GM10847 (cell line): Measurements from ENCODE around the gene EDAR.

ENCODE experiments used
- POLR2A ChIP-seq: IDR thresholded peaks from 2 replicates; pipeline ENCODE4 v1.6.1; 2011; ENCODE audit not compliant: insufficient read length; ENCODE audit errors: extremely low read depth

EDAR gene

DNA sequence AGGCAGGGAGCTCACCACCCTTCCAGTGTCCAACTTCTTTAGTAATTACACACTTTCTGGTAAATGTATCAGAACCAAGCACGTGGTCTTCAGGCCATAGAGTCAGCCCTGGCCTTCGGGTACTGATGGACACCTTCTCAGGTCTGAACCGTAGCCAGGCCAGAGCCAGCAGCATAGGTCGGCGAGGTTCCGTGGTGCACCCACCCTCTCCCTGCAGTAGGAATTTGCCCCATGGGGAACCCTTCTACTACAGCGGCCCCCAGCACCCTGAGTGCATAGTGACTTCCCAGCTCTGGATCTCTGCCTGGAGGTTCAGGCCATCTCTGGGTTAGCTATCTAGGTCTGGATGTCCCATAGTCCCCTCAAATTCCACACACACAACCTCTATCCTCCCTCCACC is 61.6 kb downstream of the EDAR start:
- no peak for TF ChIP-seq POLR2A

DNA sequence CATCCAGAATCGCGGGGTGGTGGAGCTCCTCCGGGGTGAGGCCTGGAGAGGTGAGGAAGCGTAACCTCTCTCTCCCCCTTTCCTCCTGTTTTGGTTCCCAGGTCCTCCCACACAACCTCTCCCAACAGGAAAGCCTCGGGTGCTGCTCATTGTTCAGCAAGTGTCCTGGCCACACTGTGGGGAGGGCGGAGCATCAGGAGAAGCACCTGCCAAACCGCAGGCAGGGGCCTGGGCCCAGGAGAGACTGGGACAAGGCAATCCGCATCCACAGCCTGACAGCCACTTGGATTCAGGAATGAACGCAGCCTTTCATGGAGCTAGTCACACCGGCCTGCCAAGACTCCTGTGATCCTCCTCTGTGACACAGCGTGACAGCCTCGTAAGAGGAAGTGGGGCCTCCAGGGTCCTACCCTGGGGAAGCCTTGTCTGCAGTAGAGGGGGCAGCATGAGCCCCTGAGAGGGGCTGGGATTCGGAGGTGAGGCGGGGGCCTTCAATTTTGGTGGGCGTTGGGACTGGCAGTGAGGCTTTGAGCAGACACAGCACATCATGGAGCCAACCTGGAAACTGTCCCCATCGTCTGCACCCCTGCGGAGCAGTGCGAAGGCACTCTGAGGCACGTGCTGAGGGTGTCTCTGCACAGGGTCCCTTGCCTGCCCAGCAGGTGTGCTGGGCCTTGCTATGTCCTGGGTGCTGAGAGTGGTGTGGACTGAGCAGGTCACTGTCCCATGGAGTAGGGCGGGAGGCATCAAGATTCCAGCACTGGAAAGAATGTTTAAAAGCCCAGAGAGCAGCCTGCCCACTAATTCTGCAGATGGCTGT is 62.2 kb downstream of the EDAR start:
- no peak for TF ChIP-seq POLR2A

DNA sequence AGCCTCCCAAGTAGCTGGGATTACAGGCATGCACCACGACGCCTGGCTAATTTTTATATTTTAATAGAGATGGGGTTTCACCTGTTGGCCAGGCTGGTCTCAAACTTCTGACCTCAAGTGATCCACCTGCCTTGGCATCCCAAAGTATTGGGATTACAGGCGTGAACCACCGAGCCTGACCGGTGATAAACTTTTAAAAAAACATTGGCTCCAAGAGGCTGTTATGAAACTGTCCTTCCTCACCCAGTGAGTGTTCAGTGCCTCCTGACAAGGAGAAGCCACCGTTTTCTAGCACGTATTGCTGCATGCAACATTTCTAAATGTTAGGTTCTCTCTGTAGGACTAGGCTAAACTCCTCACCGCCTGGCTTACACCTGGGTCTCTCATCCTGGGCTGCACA is 63.3 kb downstream of the EDAR start:
- no peak for TF ChIP-seq POLR2A

GRCh38 chr2:108925286-108925685 is 63.7 kb downstream of the EDAR start:
- no peak for TF ChIP-seq POLR2A

DNA sequence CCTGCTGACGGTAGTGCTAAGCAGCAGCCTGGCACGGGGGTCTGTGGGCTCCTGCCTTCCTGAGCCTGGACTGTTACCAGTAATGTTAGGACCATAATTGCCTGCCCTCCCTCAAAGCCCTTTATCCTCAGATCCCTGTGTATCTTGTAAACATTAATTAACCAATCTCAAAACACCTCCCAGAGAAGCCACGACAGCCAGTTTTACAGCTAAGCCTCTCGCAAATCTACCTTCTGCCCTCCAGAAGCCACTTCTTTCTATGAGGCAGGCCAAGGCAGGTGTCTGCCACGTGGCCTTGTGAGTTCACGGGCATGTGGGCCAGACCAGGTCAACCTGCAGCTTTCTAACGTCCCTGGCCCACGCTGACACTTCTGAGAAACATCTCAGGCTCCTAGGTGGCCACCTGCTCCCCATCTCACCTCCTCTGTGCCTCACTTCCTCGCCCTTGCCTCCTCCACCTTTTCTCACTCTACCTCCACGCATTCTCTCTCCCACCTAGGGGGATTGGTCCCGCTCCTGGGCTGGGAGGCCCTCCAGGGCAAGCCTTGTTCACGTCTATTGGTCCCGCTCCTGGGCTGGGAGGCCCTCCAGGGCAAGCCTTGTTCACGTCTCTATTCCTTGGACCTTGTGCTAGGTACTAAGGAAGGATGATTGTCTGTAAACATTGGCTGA is 64.3 kb downstream of the EDAR start:
- no peak for TF ChIP-seq POLR2A

DNA sequence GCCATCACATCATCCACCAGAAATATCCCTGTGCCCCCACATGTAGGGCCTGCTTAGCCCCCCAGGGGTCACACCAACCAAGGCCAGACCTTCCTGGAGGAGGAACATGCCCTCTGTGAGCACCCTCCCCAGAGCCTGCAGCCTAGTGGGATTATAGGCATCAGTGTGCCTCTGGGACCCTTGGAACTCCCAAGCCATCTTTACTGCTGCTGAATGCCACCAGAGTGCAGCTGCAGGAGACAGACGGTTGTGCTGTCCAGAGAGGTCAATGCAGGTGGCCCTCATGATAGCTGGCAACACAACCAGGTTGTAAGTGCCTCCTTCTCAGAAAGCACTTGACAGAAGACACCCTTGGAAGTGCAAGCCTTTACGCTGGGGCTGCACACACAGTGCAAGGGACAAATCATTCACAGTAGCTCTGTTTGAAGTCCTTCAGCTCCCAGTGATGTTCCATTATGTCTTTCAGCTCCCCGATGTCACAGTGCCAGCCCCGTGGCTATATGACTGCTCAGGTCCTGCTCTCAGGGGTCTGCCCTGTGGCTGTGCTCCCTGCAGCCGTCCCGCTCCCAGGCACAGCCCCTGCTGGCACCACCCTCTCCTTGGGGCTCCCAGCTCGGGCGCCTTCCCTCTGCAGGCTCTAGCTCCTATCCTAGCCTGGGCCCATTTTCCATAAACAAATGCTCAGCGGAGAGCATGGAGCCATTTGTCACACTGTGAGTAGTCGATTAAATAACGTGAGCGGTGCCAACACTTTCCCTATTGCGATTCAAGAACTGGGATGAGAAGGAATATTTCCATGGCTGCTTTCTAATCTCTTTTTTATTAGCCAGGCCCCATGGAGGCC is 65.1 kb downstream of the EDAR start:
- no peak for TF ChIP-seq POLR2A

DNA sequence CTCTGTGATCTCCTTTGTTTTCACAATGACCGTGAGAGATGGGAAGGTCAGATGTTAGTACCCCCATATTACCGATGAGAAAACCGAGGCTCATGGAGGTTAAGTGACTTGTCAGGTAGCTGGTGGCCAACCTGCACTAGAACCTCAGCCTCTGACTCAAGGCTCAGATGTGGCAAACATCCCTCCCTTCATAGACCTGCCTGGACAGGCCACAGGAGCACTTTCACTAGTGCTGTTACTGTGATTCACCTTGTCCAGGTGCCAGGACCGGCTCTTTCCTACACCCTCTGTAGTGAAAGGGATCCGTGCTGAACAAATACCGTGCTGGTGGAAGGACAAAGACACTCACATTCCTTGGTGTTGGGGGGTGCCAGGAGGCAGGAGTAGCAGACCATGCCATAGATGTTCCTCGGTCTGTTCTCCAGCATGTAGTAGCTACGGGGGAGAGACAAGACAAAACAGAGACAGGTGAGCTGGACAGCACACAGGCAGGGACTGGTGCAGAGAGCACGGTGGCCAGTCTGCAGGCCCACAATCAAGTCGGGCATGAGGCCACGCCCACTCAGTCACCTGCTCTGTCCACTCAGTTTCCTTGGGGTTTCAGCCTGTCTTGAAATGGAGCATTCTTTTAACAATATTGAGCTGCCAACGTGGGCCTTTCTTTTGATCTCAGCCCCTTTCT is 65.9 kb downstream of the EDAR start:
- TF ChIP-seq POLR2A, result no peak

GRCh38 chr2:108922141-108922915 is 66.7 kb downstream of the EDAR start:
- no peak for TF ChIP-seq POLR2A

DNA sequence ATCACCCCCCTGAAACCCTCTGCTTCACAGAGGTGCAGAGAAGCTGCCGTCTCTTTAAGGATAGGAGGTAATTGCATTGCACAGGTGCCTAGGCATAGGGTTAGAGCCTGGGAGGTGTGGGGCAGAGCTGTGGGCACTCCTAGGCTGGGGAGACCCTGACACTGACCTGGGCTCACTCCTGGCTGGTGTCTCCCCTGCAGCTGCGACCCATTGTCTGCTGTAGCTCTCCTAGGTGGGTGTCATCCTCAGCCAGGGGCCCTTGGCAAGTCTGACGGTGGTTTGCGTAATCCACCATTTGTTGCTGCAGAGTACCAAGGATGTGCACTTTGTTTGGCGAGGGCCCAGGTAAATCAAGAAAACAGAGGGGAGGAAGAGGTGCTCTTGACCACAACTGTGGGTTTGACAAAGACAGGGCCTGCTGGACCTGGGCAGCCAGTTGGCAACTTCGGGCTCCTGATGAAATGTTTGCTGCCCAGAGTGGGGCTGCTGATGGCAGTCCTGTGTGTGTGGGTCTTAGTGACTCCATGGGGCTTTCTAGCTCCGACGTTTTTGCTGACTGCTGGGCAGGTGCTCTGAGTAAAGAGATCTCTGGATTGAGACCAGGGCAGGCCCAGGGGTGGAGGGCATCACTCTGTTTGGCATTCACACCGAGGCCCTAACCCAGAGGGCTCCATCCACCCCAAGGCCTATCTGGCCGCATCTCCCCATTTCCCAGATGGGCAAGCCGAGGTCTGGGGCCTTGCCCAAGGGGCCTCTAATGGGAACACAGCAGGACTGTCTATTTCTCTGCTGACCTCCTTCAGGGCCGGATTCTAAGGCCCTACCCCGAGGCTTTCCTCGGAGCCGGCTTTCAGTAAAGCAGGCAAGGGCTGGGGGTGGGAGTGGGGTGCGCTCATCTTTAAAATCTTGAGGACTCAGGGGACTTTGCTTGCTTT is 67.7 kb downstream of the EDAR start:
- no peak for TF ChIP-seq POLR2A

DNA sequence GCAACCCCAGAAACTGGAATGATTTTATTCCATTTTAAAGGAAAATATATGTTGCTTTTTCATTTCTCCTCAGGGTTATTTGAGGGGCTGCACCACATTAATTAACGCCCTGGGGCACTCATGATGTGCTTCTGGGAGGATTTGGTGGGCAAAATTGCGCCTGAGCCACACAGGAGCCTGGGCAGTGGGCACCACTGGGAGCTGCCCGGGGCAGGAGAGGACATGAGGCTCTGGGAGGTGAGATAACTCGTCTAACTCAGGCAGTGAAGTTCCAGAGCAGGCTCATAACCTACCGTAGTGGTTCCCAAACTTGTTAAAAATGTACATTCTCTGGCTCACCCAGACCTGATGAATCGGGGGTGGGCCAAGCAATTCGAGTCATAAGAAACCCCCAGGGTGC is 68.3 kb downstream of the EDAR start:
- TF ChIP-seq POLR2A, result no peak

- TF ChIP-seq POLR2A, result no peak
These were observed 69.2 kb downstream of the EDAR start for GRCh38 chr2:108919571-108920373.

GRCh38 chr2:108918941-108919341 is 70.1 kb downstream of the EDAR start:
- TF ChIP-seq POLR2A, result no peak
